GM23248 (cell line): ENCODE results near the gene TMEM150A.

ENCODE experiments used
- EZH2 ChIP-seq: fragments of 200-600 bp; sonication (generic); IDR thresholded peaks from 2 replicates; pipeline ENCODE4 v1.6.1; 2018; ENCODE audit warnings: antibody characterized with exemption, mild to moderate bottlenecking; ENCODE audit not compliant: insufficient read depth, poor library complexity, severe bottlenecking
- EZH2phosphoT487 ChIP-seq: fragments of 200-600 bp; sonication (generic); IDR thresholded peaks from 2 replicates; pipeline ENCODE4 v1.6.1; 2018; ENCODE audit warnings: antibody characterized with exemption, moderate library complexity, mild to moderate bottlenecking, low read depth; ENCODE audit not compliant: insufficient read depth

DNA sequence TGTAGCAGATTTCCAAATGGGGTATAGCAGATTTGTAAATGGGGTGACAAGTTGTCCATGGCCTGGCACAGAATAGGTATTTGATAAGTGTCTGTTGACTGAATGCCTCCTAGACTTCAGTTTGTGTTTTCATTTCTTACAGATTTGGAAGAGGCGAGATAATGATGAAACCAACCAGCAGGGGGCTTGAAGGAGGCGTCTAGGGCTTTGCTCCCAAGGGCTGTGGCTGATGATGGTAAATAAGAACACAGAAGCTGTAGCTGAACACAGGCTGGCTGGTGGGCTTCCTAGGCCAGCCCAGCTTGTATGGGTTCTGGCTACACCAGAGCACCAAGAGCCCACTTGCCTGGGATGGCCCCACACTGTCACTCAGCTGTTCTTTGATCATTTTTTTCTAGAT, 46.1 kb upstream of the TMEM150A start:
- no peak for TF ChIP-seq EZH2phosphoT487
- TF ChIP-seq EZH2 = no peak
